Smooth muscle cell (in vitro differentiated cells): ENCODE measurements around the gene OR2AK2. TPM values are rescaled to one million over a fixed set of nuclear protein-coding genes. Genes with fewer than 3 reads are reported as not detected.

Experiments
- DNase-seq: peaks from one replicate; lab custom pipeline; 2025; ENCODE audit not compliant: unreplicated experiment; lab: John Stamatoyannopoulos, UW
- H2AFZ ChIP-seq: fragments of 200-600 bp; sonication (generic); 2 replicates; pipeline ENCODE4 v1.6.0; 2016; ENCODE audit warnings: antibody characterized with exemption, low read depth, mild to moderate bottlenecking
- H3F3A ChIP-seq: fragments of 200-600 bp; sonication (generic); 2 replicates; pipeline ENCODE4 v1.6.0; 2017; ENCODE audit warnings: antibody characterized with exemption, low read depth
- H3K27ac ChIP-seq: fragments of 200-600 bp; sonication (generic); 2 replicates; pipeline ENCODE4 v1.5.1; 2016; ENCODE audit warnings: low read depth, mild to moderate bottlenecking
- H3K27me3 ChIP-seq: fragments of 200-600 bp; sonication (generic); 2 replicates; pipeline ENCODE4 v1.6.1; 2016; ENCODE audit warnings: low read depth, mild to moderate bottlenecking
- H3K36me3 ChIP-seq: fragments of 200-600 bp; sonication (generic); 2 replicates; pipeline ENCODE4 v1.5.1; 2016; ENCODE audit warnings: low read depth
- H3K4me1 ChIP-seq: fragments of 200-600 bp; sonication (generic); 2 replicates; pipeline ENCODE4 v1.5.1; 2016; ENCODE audit warnings: low read depth
- H3K4me2 ChIP-seq: fragments of 200-600 bp; sonication (generic); 2 replicates; pipeline ENCODE4 v1.6.0; 2016; ENCODE audit warnings: mild to moderate bottlenecking
- H3K4me3 ChIP-seq: fragments of 200-600 bp; sonication (generic); 2 replicates; pipeline ENCODE4 v1.5.1; 2016; ENCODE audit warnings: mild to moderate bottlenecking
- H3K79me2 ChIP-seq: fragments of 200-600 bp; sonication (generic); 2 replicates; pipeline ENCODE4 v1.6.0; 2016; ENCODE audit warnings: low read depth, mild to moderate bottlenecking
- H3K9ac ChIP-seq: fragments of 200-600 bp; sonication (generic); 2 replicates; pipeline ENCODE4 v1.6.0; 2016; ENCODE audit warnings: low read depth
- H3K9me3 ChIP-seq: fragments of 200-600 bp; sonication (generic); replicated peaks from 2 replicates; pipeline ENCODE4 v1.5.1; 2016; ENCODE audit warnings: low read depth
- H4K20me1 ChIP-seq: fragments of 200-600 bp; sonication (generic); 2 replicates; pipeline ENCODE4 v1.6.0; 2016; ENCODE audit warnings: low read depth
- WGBS: methylation state at CpG from one replicate; pipeline ENCODE4 v1.1.7; 2016; ENCODE audit warnings: low lambda C conversion rate; 5-methylcytosine and 5-hydroxymethylcytosine counted together
- polyA plus RNA-seq: library from polyadenylated mRNA; unstranded; fragments of >200 nt; fragmentation: Nextera tagmentation; extraction: Ambion mirVana; gene quantifications from 2 replicates; pipeline ENCODE4 v1.2.1, GENCODE V29; 2016
- total RNA-seq: library from RNA; depleted of rRNA; stranded (reverse); fragments of >200 nt; gene quantifications from 2 replicates; pipeline ENCODE4 v1.2.3, GENCODE V29; 2014
- TF ChIP-seq, protein P1 (sequence below): fragments of 200-600 bp; sonication (generic); IDR thresholded peaks from 2 replicates; pipeline ENCODE4 v1.5.1; 2017; ENCODE audit warnings: borderline replicate concordance, mild to moderate bottlenecking, antibody characterized with exemption; ENCODE audit not compliant: insufficient read depth, poor library complexity, severe bottlenecking

Gene OR2AK2
- total and polyA plus RNA-seq, 2 experiments from 2014 or later: not detected

DNA sequence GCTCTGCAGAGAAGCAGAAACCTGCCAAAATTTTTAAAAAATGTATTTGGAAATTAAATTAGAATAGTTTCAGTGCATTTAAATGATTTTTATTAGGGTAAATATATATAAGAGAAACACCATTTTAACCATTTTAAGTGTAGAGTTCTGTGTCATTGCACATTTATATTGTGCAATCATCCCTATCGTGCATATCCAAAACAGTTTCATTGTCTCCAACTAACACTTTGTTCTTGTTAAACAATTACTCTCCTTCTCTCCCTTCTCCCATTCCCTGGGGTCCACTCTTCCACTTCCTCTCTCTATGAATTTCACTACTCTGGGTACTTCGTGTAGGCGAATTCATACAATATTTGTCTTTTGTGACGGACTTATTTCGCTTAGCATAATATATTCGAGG, 22.4 kb upstream of the OR2AK2 start:
- WGBS: 63% methylated on average over 6 of the region's 6 CpGs
- H3K79me2 ChIP-seq: no peaks in the 10 kb centered on the region

DNA sequence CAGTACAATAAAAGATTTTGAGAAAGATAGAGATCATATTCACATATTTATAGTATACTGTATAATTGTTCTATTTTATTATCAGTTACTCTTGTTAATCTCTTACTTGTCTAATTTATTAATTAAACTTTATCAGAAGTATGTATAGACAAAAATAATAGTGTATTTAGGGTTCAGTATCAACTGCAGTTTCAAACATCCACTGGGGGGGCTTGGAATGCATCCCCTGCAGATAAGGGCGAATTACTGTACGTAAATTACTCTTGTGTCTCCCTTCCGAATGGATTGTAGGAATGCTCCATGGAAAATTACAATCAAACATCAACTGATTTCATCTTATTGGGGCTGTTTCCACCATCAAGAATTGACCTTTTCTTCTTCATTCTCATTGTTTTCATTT, 16.5 kb upstream of the OR2AK2 start, which contains the start of gene OR2L8:
Gene OR2L8, plus strand, starts transcription at position 301 of the 400 bp plus-strand sequence. Its CDS starts 0 bp downstream, at position 301.
- no peak within 1 kb of the TSS for H3K27ac ChIP-seq
- no peak within 1 kb of the TSS for H3K4me3 ChIP-seq
- no peaks in the 10 kb centered on the region for H3F3A ChIP-seq
- H3K4me2 ChIP-seq: no peak within 1 kb of the TSS
- peaks cover 15% of the 10 kb centered on the region for H3K9me3 ChIP-seq
- H3K36me3 ChIP-seq: no peaks in the 10 kb centered on the region
- no peaks in the 10 kb centered on the region for H3K79me2 ChIP-seq
- no peak for DNase-seq
- no peaks in the 10 kb centered on the region for H3K4me1 ChIP-seq
- H3K27me3 ChIP-seq: no peaks in the 10 kb centered on the region
- H4K20me1 ChIP-seq: no peaks in the 10 kb centered on the region
- no peak within 1 kb of the TSS for H2AFZ ChIP-seq
- H3K9ac ChIP-seq: no peak within 1 kb of the TSS
- TF ChIP-seq, protein P1, sequence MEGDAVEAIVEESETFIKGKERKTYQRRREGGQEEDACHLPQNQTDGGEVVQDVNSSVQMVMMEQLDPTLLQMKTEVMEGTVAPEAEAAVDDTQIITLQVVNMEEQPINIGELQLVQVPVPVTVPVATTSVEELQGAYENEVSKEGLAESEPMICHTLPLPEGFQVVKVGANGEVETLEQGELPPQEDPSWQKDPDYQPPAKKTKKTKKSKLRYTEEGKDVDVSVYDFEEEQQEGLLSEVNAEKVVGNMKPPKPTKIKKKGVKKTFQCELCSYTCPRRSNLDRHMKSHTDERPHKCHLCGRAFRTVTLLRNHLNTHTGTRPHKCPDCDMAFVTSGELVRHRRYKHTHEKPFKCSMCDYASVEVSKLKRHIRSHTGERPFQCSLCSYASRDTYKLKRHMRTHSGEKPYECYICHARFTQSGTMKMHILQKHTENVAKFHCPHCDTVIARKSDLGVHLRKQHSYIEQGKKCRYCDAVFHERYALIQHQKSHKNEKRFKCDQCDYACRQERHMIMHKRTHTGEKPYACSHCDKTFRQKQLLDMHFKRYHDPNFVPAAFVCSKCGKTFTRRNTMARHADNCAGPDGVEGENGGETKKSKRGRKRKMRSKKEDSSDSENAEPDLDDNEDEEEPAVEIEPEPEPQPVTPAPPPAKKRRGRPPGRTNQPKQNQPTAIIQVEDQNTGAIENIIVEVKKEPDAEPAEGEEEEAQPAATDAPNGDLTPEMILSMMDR: no peak
- WGBS: 78% methylated on average over 3 of the region's 3 CpGs

More for the DNA sequence above, 22.4 kb upstream of the OR2AK2 start:
- H2AFZ ChIP-seq: no peak overlapping the region
- TF ChIP-seq, protein P1: no peak
- DNase-seq: no peak
- peaks cover 18% of the 10 kb centered on the region for H3K9me3 ChIP-seq
- no peaks in the 10 kb centered on the region for H3K27me3 ChIP-seq
- no peak overlapping the region for H3K9ac ChIP-seq
- no peaks in the 10 kb centered on the region for H3F3A ChIP-seq
- no peak overlapping the region for H3K27ac ChIP-seq
- no peak overlapping the region for H3K4me2 ChIP-seq
- no peaks in the 10 kb centered on the region for H3K36me3 ChIP-seq
- H3K4me3 ChIP-seq: no peak overlapping the region
- H3K4me1 ChIP-seq: no peaks in the 10 kb centered on the region
- no peaks in the 10 kb centered on the region for H4K20me1 ChIP-seq

DNA sequence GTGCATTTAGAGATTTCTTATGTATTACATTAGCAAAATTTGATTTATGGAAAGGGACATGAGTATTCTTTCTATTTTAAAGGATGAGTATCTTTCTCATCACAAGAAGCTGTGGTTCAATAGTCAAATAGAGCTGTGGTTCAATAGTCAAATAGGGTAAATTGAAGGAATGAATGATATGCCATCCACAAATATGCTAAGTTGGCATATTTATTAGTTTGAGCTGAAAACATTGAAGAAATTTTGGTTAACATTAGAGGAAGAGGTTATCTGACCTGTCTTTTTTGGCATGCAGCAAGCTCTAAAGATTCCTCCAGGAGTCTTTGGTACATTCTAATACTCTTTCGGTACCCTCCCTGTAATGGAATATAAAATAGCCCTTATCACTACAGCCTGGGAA, 11.6 kb upstream of the OR2AK2 start:
- Histone ChIP-seq H3K4me2 (no peak overlapping the region), H2AFZ (no peak overlapping the region), H3K27ac (no peak overlapping the region), H3K4me1 (no peaks in the 10 kb centered on the region), H3F3A (no peaks in the 10 kb centered on the region), H3K36me3 (no peaks in the 10 kb centered on the region), H3K9ac (no peak overlapping the region), H3K27me3 (no peaks in the 10 kb centered on the region), H3K9me3 (peaks cover 6% of the 10 kb centered on the region), H3K79me2 (no peaks in the 10 kb centered on the region), H4K20me1 (no peaks in the 10 kb centered on the region), H3K4me3 (no peak overlapping the region)
- TF ChIP-seq, protein P1: no peak
- no peak for DNase-seq
- whole genome bisulfite sequencing: 80% methylated on average over 1 of the region's 1 CpG

DNA sequence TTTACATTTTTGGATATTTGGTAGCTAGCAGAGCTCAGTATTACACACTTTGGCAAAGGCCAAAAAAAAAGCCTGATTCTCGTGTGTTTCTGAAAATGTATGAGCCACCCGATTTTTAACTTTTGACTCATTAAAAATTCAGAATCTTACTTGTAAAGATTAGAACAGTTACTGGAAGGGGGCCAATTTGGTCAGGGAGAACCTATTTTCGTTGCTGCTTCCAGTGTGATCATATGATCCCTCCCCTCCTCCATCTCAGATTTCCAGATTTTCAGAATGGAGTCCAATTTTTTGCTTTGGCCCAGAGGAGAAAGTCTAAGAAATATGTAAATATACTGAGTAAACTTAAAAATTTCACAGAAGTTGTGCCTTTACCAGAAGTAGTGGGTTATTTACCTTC, 3.2 kb upstream of the OR2AK2 start:
- WGBS: 26% methylated on average over 3 of the region's 3 CpGs
- H3K9me3 ChIP-seq: peaks cover 4% of the 10 kb centered on the region
- no peak for DNase-seq
- no peaks in the 10 kb centered on the region for H3K4me1 ChIP-seq
- no peaks in the 10 kb centered on the region for H3K27me3 ChIP-seq
- no peak overlapping the region for H3K9ac ChIP-seq
- no peak overlapping the region for H3K4me2 ChIP-seq
- no peaks in the 10 kb centered on the region for H3K36me3 ChIP-seq
- H3F3A ChIP-seq: no peaks in the 10 kb centered on the region
- TF ChIP-seq, protein P1: no peak
- no peaks in the 10 kb centered on the region for H3K79me2 ChIP-seq
- no peaks in the 10 kb centered on the region for H4K20me1 ChIP-seq
- H3K27ac ChIP-seq: no peak overlapping the region
- no peak overlapping the region for H2AFZ ChIP-seq
- no peak overlapping the region for H3K4me3 ChIP-seq
